PFSK-1 (cell line): ENCODE data around the gene IFT52.

Source experiments
- POLR2AphosphoS5 ChIP-seq: IDR thresholded peaks from 2 replicates; pipeline ENCODE4 v1.6.1; 2012; ENCODE audit warnings: low read depth, mild to moderate bottlenecking, control low read depth, low read length, moderate library complexity
- SIN3A ChIP-seq: IDR thresholded peaks from 2 replicates; pipeline ENCODE4 v1.6.1; 2012; ENCODE audit warnings: mild to moderate bottlenecking, low read length, moderate library complexity, borderline replicate concordance; ENCODE audit not compliant: insufficient read depth
- TAF1 ChIP-seq: IDR thresholded peaks from 2 replicates; pipeline ENCODE4 v1.6.1; 2012; ENCODE audit warnings: low read length, control low read depth, borderline replicate concordance; ENCODE audit not compliant: insufficient read depth
- TF ChIP-seq, protein P1 (sequence below), 2 experiments: IDR thresholded peaks; 2 replicates each; pipeline versions ENCODE4 v1.6.1 to v1.8.0; 2011 to 2012; ENCODE audit warnings: low read depth in 2 of 2, low read length in 2 of 2, control low read depth in 1 of 2, inconsistent platforms in 1 of 2, mild to moderate bottlenecking in 1 of 2, moderate library complexity in 1 of 2; ENCODE audit not compliant: insufficient read depth in 1 of 2

GRCh38 chr20:43560974-43561373 is 29.8 kb upstream of the IFT52 start:
- TF ChIP-seq POLR2AphosphoS5 (no peak), TAF1 (no peak), SIN3A (no peak)
- TF ChIP-seq, protein P1, sequence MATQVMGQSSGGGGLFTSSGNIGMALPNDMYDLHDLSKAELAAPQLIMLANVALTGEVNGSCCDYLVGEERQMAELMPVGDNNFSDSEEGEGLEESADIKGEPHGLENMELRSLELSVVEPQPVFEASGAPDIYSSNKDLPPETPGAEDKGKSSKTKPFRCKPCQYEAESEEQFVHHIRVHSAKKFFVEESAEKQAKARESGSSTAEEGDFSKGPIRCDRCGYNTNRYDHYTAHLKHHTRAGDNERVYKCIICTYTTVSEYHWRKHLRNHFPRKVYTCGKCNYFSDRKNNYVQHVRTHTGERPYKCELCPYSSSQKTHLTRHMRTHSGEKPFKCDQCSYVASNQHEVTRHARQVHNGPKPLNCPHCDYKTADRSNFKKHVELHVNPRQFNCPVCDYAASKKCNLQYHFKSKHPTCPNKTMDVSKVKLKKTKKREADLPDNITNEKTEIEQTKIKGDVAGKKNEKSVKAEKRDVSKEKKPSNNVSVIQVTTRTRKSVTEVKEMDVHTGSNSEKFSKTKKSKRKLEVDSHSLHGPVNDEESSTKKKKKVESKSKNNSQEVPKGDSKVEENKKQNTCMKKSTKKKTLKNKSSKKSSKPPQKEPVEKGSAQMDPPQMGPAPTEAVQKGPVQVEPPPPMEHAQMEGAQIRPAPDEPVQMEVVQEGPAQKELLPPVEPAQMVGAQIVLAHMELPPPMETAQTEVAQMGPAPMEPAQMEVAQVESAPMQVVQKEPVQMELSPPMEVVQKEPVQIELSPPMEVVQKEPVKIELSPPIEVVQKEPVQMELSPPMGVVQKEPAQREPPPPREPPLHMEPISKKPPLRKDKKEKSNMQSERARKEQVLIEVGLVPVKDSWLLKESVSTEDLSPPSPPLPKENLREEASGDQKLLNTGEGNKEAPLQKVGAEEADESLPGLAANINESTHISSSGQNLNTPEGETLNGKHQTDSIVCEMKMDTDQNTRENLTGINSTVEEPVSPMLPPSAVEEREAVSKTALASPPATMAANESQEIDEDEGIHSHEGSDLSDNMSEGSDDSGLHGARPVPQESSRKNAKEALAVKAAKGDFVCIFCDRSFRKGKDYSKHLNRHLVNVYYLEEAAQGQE (IDR thresholded peaks at IDR 0.05; ENCODE audit: insufficient read depth in 1 of 2, low read depth in 2 of 2, low read length in 2 of 2): no peak
